Fibroblast of lung (primary cell): Measurements from ENCODE around the gene LPP.

ENCODE experiments used
- EZH2 ChIP-seq: IDR thresholded peaks from 2 replicates; pipeline ENCODE4 v1.5.1; 2012; ENCODE audit warnings: low read length, control low read depth, mild to moderate bottlenecking; ENCODE audit errors: missing control alignments
- TF ChIP-seq, protein P1 (sequence below), 2 donors: IDR thresholded peaks in 1 of 2; conservative IDR thresholded peaks in 1 of 2; 1 replicate in 1 of 2; 2 replicates in 1 of 2; pipeline ENCODE4 v1.5.1; 2011 to 2012; ENCODE audit warnings: low read length in 2 of 2, control low read depth in 1 of 2, inconsistent platforms in 1 of 2, low read depth in 1 of 2, mild to moderate bottlenecking in 1 of 2

DNA sequence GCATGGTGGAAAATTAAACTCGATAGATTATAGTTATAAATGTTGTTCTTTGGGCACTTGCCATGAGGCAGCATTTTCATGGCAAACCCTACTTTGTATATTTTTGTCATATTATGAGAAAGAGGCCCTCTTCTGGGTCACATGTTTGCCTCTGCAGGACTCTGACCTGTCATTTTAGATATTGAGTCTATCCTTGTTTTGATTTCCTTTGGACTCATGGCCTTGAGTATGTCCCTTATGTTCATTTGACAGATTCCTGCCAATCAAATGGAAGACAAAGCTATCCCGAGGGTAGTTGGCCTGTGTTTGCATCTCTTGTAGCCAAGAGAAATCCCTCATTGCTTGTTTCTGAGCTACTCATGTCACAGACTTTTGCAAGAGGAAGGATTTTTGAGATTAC, 226.3 kb downstream of the LPP start:
- TF ChIP-seq, protein P1, sequence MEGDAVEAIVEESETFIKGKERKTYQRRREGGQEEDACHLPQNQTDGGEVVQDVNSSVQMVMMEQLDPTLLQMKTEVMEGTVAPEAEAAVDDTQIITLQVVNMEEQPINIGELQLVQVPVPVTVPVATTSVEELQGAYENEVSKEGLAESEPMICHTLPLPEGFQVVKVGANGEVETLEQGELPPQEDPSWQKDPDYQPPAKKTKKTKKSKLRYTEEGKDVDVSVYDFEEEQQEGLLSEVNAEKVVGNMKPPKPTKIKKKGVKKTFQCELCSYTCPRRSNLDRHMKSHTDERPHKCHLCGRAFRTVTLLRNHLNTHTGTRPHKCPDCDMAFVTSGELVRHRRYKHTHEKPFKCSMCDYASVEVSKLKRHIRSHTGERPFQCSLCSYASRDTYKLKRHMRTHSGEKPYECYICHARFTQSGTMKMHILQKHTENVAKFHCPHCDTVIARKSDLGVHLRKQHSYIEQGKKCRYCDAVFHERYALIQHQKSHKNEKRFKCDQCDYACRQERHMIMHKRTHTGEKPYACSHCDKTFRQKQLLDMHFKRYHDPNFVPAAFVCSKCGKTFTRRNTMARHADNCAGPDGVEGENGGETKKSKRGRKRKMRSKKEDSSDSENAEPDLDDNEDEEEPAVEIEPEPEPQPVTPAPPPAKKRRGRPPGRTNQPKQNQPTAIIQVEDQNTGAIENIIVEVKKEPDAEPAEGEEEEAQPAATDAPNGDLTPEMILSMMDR (conservative IDR thresholded peaks at IDR 0.05 in 1 of 2, IDR thresholded peaks at IDR 0.05 in 1 of 2; ENCODE audit: low read depth in 1 of 2, low read length in 2 of 2): no peak
- no peak for TF ChIP-seq EZH2
